H1 (cell line): ENCODE measurements around the gene NARS2. TPM values are rescaled to one million over a fixed set of nuclear protein-coding genes. Genes with fewer than 3 reads are reported as not detected.

Experiments used
- CTCF ChIA-PET: fragments of 300-600 bp; sonication (Branson Sonifier 250); formaldehyde crosslinking; loops from one replicate; lab custom pipeline; 2021; ENCODE audit not compliant: partially characterized antibody; lab: Charles Lee
- POLR2A ChIA-PET: fragments of 300-600 bp; sonication (Branson Sonifier 250); formaldehyde crosslinking; loops from one replicate; lab custom pipeline; 2021; ENCODE audit warnings: inconsistent platforms; ENCODE audit not compliant: partially characterized antibody; lab: Charles Lee
- DNase-seq, 2 experiments: peaks; one replicate each; pipeline versions ENCODE4 v3.0.0 to v3.0.0-alpha.2; 2010 to 2022; ENCODE audit warnings: low spot score in 2 of 2, low read depth in 1 of 2, mixed read lengths in 1 of 2
- FAIRE-seq: peaks from 2 replicates; lab custom pipeline; 2011; peaks lifted over from hg19 to GRCh38; lab: Jason Lieb, UNC
- H2AFZ ChIP-seq: 2 replicates; pipeline ENCODE4 v1.8.1; 2012; ENCODE audit warnings: low read length, inconsistent platforms
- H2AK5ac ChIP-seq: 2 replicates; pipeline ENCODE4 v1.6.1; 2013; ENCODE audit warnings: low read depth, low read length
- H2BK120ac ChIP-seq: replicated peaks from 2 replicates; pipeline ENCODE3; 2013; ENCODE audit warnings: low read depth, low read length, inconsistent platforms
- H2BK12ac ChIP-seq: 2 replicates; pipeline ENCODE4 v1.6.1; 2013; ENCODE audit warnings: low read depth, low read length
- H2BK15ac ChIP-seq: 2 replicates; pipeline ENCODE4 v1.6.1; 2013; ENCODE audit warnings: low read length
- H2BK20ac ChIP-seq: 2 replicates; pipeline ENCODE4 v1.6.1; 2013; ENCODE audit warnings: low read length
- H2BK5ac ChIP-seq: 2 replicates; pipeline ENCODE4 v1.6.1; 2013; ENCODE audit warnings: low read depth, low read length
- H3K14ac ChIP-seq: 2 replicates; pipeline ENCODE4 v1.6.1; 2013; ENCODE audit warnings: inconsistent platforms; ENCODE audit not compliant: insufficient read length
- H3K18ac ChIP-seq: 2 replicates; pipeline ENCODE4 v1.6.1; 2013; ENCODE audit warnings: low read length; ENCODE audit errors: extremely low read depth
- H3K23ac ChIP-seq: 2 replicates; pipeline ENCODE4 v1.6.1; 2013; ENCODE audit warnings: inconsistent platforms; ENCODE audit not compliant: insufficient read length
- H3K23me2 ChIP-seq: 2 replicates; pipeline ENCODE4 v1.6.1; 2013; ENCODE audit warnings: low read depth, low read length
- H3K27ac ChIP-seq: 2 replicates; pipeline ENCODE4 v1.6.1; 2011; ENCODE audit warnings: low read depth, low read length, inconsistent platforms
- H3K27me3 ChIP-seq, 4 experiments: replicated peaks in 1 of 4; 1 replicate in 1 of 4; 2 replicates in 3 of 4; pipeline versions ENCODE4 v1.6.1 to v1.8.1; 2011 to 2013; ENCODE audit warnings: low read length in 3 of 4, mild to moderate bottlenecking in 3 of 4, inconsistent platforms in 2 of 4, mixed read lengths in 2 of 4, moderate library complexity in 1 of 4; ENCODE audit not compliant: control insufficient read depth in 3 of 4, insufficient read depth in 3 of 4; ENCODE audit errors: extremely low read depth in 1 of 4
- H3K36me3 ChIP-seq, 4 experiments: 2 replicates each; pipeline versions ENCODE4 v1.6.1 to v1.8.1; 2011 to 2013; ENCODE audit warnings: mild to moderate bottlenecking in 4 of 4, low read length in 3 of 4, moderate library complexity in 2 of 4, control low read depth in 1 of 4, inconsistent platforms in 1 of 4; ENCODE audit not compliant: insufficient read depth in 4 of 4, control insufficient read depth in 2 of 4
- H3K4ac ChIP-seq: replicated peaks from 2 replicates; pipeline ENCODE3; 2013; ENCODE audit warnings: low read length, low read depth, mixed read lengths, inconsistent platforms; ENCODE audit not compliant: insufficient read length
- H3K4me1 ChIP-seq, 4 experiments: replicated peaks in 1 of 4; 1 replicate in 1 of 4; 2 replicates in 3 of 4; pipeline versions ENCODE4 v1.6.1 to v1.8.1; 2011 to 2013; ENCODE audit warnings: low read length in 3 of 4, inconsistent platforms in 2 of 4, mixed read lengths in 1 of 4; ENCODE audit not compliant: insufficient read depth in 4 of 4, control insufficient read depth in 3 of 4
- H3K4me2 ChIP-seq, 2 experiments: 2 replicates each; pipeline versions ENCODE4 v1.6.1 to v1.8.1; 2011 to 2013; ENCODE audit warnings: low read depth in 2 of 2, low read length in 2 of 2, control low read depth in 1 of 2, inconsistent platforms in 1 of 2, mild to moderate bottlenecking in 1 of 2; ENCODE audit not compliant: insufficient read depth in 1 of 2
- H3K4me3 ChIP-seq, 4 experiments: fragments of 200-600, 300-600 bp in 1 of 4; sonication (generic), shearing (Covaris generic), sonication (Bioruptor Twin) in 1 of 4; 2 replicates each; pipeline versions ENCODE4 v1.5.1 to v1.8.1; 2011 to 2016; ENCODE audit warnings: low read length in 4 of 4, low read depth in 3 of 4, control low read depth in 2 of 4, inconsistent platforms in 2 of 4, mild to moderate bottlenecking in 2 of 4, mixed read lengths in 1 of 4, moderate library complexity in 1 of 4; ENCODE audit not compliant: insufficient read depth in 2 of 4; ENCODE audit errors: extremely low read depth in 1 of 4
- H3K56ac ChIP-seq: replicated peaks from 2 replicates; pipeline ENCODE3; 2013; ENCODE audit warnings: low read depth, mild to moderate bottlenecking, mixed read lengths, low read length, inconsistent platforms; ENCODE audit not compliant: insufficient read length
- H3K79me1 ChIP-seq: 2 replicates; pipeline ENCODE4 v1.6.1; 2013; ENCODE audit warnings: low read depth, low read length, control low read depth
- H3K79me2 ChIP-seq, 2 experiments: 2 replicates each; pipeline versions ENCODE4 v1.6.1 to v1.8.1; 2012 to 2013; ENCODE audit warnings: low read length in 2 of 2, mild to moderate bottlenecking in 2 of 2, inconsistent platforms in 1 of 2; ENCODE audit not compliant: insufficient read depth in 2 of 2, control insufficient read depth in 1 of 2
- H3K9ac ChIP-seq, 4 experiments: replicated peaks in 1 of 4; 1 replicate in 1 of 4; 2 replicates in 3 of 4; pipeline versions ENCODE4 v1.6.1 to v1.8.1; 2011 to 2013; ENCODE audit warnings: low read depth in 3 of 4, low read length in 3 of 4, control low read depth in 2 of 4, mild to moderate bottlenecking in 2 of 4, moderate library complexity in 2 of 4, inconsistent platforms in 1 of 4; ENCODE audit errors: extremely low read depth in 1 of 4
- H3K9me3 ChIP-seq, 2 experiments: 2 replicates each; pipeline versions ENCODE4 v1.6.1 to v1.8.1; 2012 to 2013; ENCODE audit warnings: mild to moderate bottlenecking in 2 of 2, moderate library complexity in 2 of 2, control low read depth in 1 of 2, inconsistent platforms in 1 of 2, low read depth in 1 of 2, low read length in 1 of 2, mixed read lengths in 1 of 2; ENCODE audit not compliant: insufficient read depth in 2 of 2
- H4K20me1 ChIP-seq, 2 experiments: replicated peaks in 1 of 2; 2 replicates each; pipeline versions ENCODE3 to v1.8.1; 2011 to 2013; ENCODE audit warnings: inconsistent platforms in 2 of 2, low read length in 2 of 2, mild to moderate bottlenecking in 1 of 2; ENCODE audit not compliant: insufficient read depth in 2 of 2, control insufficient read depth in 1 of 2
- H4K5ac ChIP-seq: 2 replicates; pipeline ENCODE4 v1.6.1; 2013; ENCODE audit warnings: low read length, low read depth, mixed read lengths, inconsistent platforms; ENCODE audit not compliant: insufficient read length
- H4K8ac ChIP-seq: 2 replicates; pipeline ENCODE4 v1.8.0; 2013; ENCODE audit warnings: mild to moderate bottlenecking, moderate library complexity, low read length, inconsistent platforms; ENCODE audit not compliant: insufficient read depth; ENCODE audit errors: extremely low read depth
- H4K91ac ChIP-seq: replicated peaks from 2 replicates; pipeline ENCODE3; 2013; ENCODE audit warnings: low read length, mixed read lengths, inconsistent platforms; ENCODE audit not compliant: insufficient read length
- CBX5 ChIP-seq: fragments of 300-800, 300-1000 bp; sonication (generic); IDR thresholded peaks from 2 replicates; pipeline ENCODE4 v1.7.1; 2016; ENCODE audit warnings: antibody characterized with exemption, low read length, low read depth
- JUND ChIP-seq: IDR thresholded peaks from 2 replicates; pipeline ENCODE4 v1.6.1; 2011; ENCODE audit warnings: mild to moderate bottlenecking, improper control_type of control experiment, low read length
- MAFK ChIP-seq: IDR thresholded peaks from 2 replicates; pipeline ENCODE4 v1.6.1; 2012; ENCODE audit warnings: low read depth, mild to moderate bottlenecking, improper control_type of control experiment, low read length
- MAX ChIP-seq: IDR thresholded peaks from 2 replicates; pipeline ENCODE4 v1.6.1; 2012; ENCODE audit warnings: inconsistent platforms
- SP1 ChIP-seq: IDR thresholded peaks from 2 replicates; pipeline ENCODE4 v1.6.1; 2011; ENCODE audit warnings: low read depth, low read length
- YY1 ChIP-seq: IDR thresholded peaks from 2 replicates; pipeline ENCODE4 v1.6.1; 2011; ENCODE audit warnings: low read depth, mild to moderate bottlenecking, low read length
- ZNF274 ChIP-seq: IDR thresholded peaks from 2 replicates; pipeline ENCODE4 v1.7.0; 2012; ENCODE audit warnings: low read length, borderline replicate concordance; ENCODE audit errors: extremely low read depth
- WGBS, 2 experiments: shearing (Covaris generic) in 1 of 2; methylation state at CpG; one replicate each; pipeline versions ENCODE4 v1.1.6 to v1.1.7; 2013 to 2015; ENCODE audit warnings: low lambda C conversion rate in 2 of 2, mixed read lengths in 2 of 2, inconsistent platforms in 1 of 2, low coverage in 1 of 2, missing lambda C conversion rate in 1 of 2; ENCODE audit not compliant: insufficient replicate concordance in 2 of 2, insufficient coverage in 1 of 2, insufficient read length in 1 of 2; ENCODE audit errors: extremely low coverage in 1 of 2, missing lambda C conversion rate in 1 of 2; 5-methylcytosine and 5-hydroxymethylcytosine counted together
- polyA plus RNA-seq, 7 experiments: library from polyadenylated mRNA; depleted of rRNA in 3 of 7; stranded (reverse) in 5 of 7; unstranded in 2 of 7; fragments of >200 nt in 5 of 7; fragments of 200-250 nt in 2 of 7; gene quantifications; 1 replicate in 5 of 7; 2 replicates in 1 of 7; 4 replicates in 1 of 7; pipeline versions ENCODE4 v1.2.1 to v1.2.3, GENCODE V29; 2011 to 2013; ENCODE audit warnings: missing spikeins in 2 of 7, mixed read lengths in 2 of 7
- total RNA-seq: library from RNA; stranded (reverse); fragmentation: NEBNext Ultra II Directional; extraction: Animal tissue kit (Norgen Biotek cat#: 25700); gene quantifications from 2 replicates; pipeline ENCODE4 v1.2.1, GENCODE V29; 2021

Gene NARS2
- total and polyA plus RNA-seq, 2 of the 8 experiments (the other 6 are each of a cell fraction or from before 2014, with no cell fraction given) = 26.2 to 51.6 TPM

- H3K4ac ChIP-seq = no peak overlapping the region
- no peak overlapping the region for H3K4me2 ChIP-seq
- H4K91ac ChIP-seq = no peak overlapping the region
- no peak overlapping the region for H2AFZ ChIP-seq
- no peaks in the 10 kb centered on the region; a peak in 1 of 8 replicates for H3K36me3 ChIP-seq
- POLR2A ChIA-PET = interaction anchor here (5.9 kb wide), 1 partner anchor 9 kb away, joined by 33 read pairs; the partner anchor contains the start of gene GAB2
- no peak overlapping the region for H3K56ac ChIP-seq
- H3K27ac ChIP-seq = no peak overlapping the region
- H4K5ac ChIP-seq = no peak overlapping the region
- DNase-seq = no peak
- no peaks in the 10 kb centered on the region for H3K79me1 ChIP-seq
- 88% methylated on average over 11 of the region's 11 CpGs; no CpG with 5 or more reads in 1 of the 2 experiments for WGBS, 2 experiments
- H3K4me1 ChIP-seq = peaks cover 0 to 10% (median 4%) of the 10 kb centered on the region in 4 experiments; a peak in 3 of 7 replicates
- no peaks in the 10 kb centered on the region for H4K20me1 ChIP-seq
- CTCF ChIA-PET = interaction anchor here (0.6 to 6.4 kb wide), 7 partner anchors 8 to 200 kb away, joined by 3 to 87 read pairs (median 6); partner anchors contain the start of gene GAB2
- peaks cover 2% of the 10 kb centered on the region; the same call in 1 of the 2 replicates for H3K23me2 ChIP-seq
- H2AK5ac ChIP-seq = no peak overlapping the region
- H4K8ac ChIP-seq = no peak overlapping the region
- H2BK15ac ChIP-seq = no peak overlapping the region
- H3K79me2 ChIP-seq = no peaks in the 10 kb centered on the region
- H3K9me3 ChIP-seq = no peaks in the 10 kb centered on the region
- H3K23ac ChIP-seq = no peak overlapping the region
- no peak overlapping the region for H2BK5ac ChIP-seq
- H3K4me3 ChIP-seq = no peak overlapping the region
- H2BK12ac ChIP-seq = no peak overlapping the region
- no peaks in the 10 kb centered on the region for H3K27me3 ChIP-seq
- no peak overlapping the region for H3K14ac ChIP-seq
- no peak for FAIRE-seq
- H3K9ac ChIP-seq = no peak overlapping the region; a peak in 1 of 7 replicates
- no peak overlapping the region for H2BK120ac ChIP-seq
- TF ChIP-seq YY1 = no peak
- TF ChIP-seq MAFK = no peak
- TF ChIP-seq ZNF274 = no peak
- no peak for TF ChIP-seq CBX5
- TF ChIP-seq SP1 = no peak
- TF ChIP-seq JUND = no peak
- TF ChIP-seq MAX = no peak
- H2BK20ac ChIP-seq = no peak overlapping the region
- no peak overlapping the region for H3K18ac ChIP-seq
Measured at GRCh38 chr11:78427615-78428265, 146.9 kb downstream of the NARS2 start.
